CD4-positive, alpha-beta T cell treated with Interleukin-17A for 1 hour (primary cell): ENCODE results near the gene PALLD.

Source experiments
- DNase-seq: peaks from one replicate; pipeline ENCODE4 v3.0.0-alpha.2; 2020

The PALLD gene

DNA sequence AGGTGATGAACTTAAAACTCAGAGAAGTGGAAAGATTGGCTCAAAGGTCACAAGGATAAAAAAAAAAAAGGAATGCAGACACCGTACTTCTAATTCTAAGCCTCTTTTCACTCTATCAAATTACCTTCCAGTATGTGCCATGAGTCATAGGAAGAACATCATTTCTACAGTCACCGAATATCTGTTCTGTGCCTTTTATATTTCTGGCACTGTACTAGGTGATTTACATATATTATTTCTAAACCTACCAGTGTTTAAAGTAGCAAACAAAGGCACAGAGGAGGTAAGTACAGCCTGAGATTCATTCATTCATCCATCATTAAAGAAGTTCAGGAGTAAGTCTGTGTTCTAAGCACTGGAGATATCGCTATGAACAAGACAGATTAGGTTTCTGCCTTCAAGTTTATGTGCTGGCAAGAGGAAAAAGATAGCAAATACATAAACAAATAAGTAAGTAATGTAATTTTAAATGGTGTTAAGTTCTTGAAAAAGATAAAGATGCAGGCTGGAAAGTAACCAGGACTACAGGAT, 65.3 kb downstream of the PALLD start:
- DNase-seq: no peak

DNA sequence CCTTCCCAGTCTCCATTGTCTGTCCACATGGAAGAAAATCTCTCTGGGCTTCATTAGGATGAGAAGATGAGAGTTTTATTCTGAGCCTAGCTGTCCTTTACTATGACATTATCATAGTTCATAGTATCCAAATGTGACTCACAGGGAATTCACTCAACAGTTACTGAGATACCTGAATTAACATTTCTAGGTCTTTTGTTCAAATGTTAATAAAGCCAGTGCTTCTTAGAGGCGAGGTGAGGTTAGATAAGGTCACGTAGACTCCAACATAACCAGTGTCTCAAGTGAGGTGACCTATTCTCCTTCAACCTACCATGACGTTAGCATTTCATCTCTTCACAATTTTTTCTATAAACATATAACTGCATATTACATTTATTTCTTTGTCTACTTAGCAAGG, 67.2 kb downstream of the PALLD start:
- DNase-seq: no peak

- DNase-seq: no peak
Measured at GRCh38 chr4:168565130-168565529, 68.3 kb downstream of the PALLD start.

GRCh38 chr4:168566726-168567125, 69.9 kb downstream of the PALLD start:
- no peak for DNase-seq

DNA sequence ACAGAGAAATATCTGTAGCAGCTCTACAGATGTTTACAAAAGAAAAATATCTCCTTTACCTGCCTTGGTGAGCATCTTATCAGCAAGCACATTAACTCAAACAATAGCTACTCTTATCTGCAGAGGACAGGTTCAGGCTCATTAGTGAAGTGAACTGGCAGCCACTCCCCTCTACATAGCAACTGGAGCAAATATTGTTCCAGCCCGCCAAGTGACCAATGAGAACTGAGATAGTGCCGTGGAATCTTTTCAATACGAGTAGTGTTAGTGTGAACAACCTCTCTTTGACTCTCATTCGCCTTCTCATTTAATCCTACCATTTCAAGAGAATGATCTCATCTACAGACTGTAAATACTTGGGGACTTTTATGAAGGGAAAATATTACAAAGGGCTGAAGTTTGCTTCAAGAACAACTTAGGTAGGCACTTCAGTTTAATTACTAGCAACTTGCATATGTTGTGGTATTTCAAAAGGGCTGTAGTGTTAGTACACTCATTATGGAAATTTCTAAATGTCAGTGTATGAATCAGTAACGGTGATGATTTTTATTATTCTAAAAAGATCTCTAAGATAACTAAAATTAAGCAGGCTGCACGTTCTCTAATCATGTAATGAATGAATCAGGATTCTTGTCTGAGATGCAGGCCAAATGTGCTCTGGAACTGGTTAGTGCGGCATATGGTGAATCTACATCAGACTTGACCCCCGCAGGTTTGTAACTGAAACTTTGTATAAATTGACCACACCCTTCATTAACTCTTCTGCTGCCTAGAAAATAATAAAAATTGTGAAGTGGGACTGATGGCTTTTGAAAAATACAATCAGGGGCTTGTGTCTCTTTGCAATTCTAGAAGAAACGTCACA, 72.4 kb downstream of the PALLD start:
- DNase-seq: no peak

GRCh38 chr4:168569931-168570276, 73.1 kb downstream of the PALLD start:
- no peak for DNase-seq

DNA sequence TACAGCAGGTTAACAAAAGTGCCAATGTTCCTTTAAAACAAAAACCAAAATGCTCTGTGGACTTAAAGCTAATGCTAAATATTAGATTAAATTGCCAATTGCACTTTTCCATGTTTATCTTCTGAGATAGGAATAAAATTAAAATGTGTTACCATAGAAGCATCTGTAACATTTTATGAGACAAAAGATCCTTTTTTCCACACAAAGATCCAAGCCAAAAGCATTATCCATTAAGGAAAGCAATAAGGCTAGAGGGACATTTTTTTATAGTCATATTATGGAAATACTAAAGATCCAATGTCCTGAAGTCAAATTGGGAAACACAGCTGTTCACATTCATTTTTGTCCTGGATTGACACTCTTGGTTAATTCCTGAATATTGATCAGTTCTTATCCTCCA, 73.6 kb downstream of the PALLD start:
- DNase-seq: no peak

DNA sequence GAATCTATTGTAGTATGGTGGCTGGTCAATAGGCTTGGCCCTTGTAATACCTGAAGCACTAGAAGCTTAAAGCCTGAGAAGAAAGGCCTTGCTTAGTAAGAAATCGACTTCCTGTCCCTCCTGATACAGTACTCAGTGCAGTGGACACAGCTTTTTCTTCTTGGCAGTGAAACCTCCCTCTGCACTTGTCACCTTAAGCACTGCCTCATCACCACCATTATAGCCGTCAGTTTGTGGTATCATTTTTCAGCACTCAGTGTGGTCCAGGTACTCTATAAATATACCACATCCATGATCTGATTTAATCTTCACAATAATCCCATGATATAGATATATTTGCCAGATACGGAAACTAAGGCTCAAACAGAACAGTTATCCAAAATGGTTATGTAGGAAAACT, 75.2 kb downstream of the PALLD start:
- no peak for DNase-seq

GRCh38 chr4:168573870-168574269, 77.0 kb downstream of the PALLD start:
- DNase-seq: no peak

GRCh38 chr4:168574581-168575295, 77.9 kb downstream of the PALLD start:
- DNase-seq: no peak

DNA sequence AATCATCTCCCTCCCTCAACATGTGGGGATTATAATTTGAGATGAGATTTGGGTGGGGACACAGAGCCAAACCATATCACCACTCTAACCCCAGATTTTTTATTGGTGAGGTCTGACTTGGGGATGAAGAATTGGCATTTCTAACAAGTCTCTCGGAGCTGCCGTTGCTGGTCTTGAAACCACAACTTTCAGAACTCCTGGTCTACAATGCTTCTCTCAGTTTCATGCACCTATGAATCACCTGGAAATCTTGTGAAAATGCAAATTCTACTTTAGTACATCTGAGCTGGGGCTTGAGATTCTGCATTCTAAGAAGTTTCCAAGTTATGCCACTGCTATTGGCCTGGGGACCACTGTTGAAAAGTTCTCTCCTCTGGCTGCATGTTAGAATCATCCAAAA, 78.6 kb downstream of the PALLD start:
- no peak for DNase-seq

- no peak for DNase-seq
Measured at GRCh38 chr4:168577624-168578023, 80.8 kb downstream of the PALLD start.

- DNase-seq: no peak
Measured at GRCh38 chr4:168580228-168580627, 83.4 kb downstream of the PALLD start.

GRCh38 chr4:168584321-168584771, 87.5 kb downstream of the PALLD start:
- no peak for DNase-seq

GRCh38 chr4:168585168-168586091, 88.6 kb downstream of the PALLD start:
- no peak for DNase-seq

DNA sequence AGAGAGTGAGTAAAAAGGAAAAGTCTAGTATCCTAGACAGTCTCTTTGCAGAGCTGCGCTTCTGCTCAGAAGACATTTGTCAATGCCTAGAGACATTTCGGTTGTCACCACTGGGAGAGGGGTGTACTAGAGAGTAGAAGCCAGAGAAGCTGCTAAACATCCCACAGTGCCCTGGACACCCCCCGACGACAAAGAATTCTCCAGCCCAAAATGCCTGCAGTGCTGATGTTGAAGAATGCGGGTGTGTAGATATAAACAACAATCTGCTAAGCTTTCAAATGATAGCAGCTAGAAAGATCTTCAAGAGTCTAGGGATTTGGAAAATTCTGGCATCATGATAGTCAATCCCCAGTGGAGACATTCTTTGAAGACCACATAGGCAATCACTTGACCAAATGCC, 90.1 kb downstream of the PALLD start:
- DNase-seq: no peak

- no peak for DNase-seq
Measured at GRCh38 chr4:168587411-168588125, 90.7 kb downstream of the PALLD start.

DNA sequence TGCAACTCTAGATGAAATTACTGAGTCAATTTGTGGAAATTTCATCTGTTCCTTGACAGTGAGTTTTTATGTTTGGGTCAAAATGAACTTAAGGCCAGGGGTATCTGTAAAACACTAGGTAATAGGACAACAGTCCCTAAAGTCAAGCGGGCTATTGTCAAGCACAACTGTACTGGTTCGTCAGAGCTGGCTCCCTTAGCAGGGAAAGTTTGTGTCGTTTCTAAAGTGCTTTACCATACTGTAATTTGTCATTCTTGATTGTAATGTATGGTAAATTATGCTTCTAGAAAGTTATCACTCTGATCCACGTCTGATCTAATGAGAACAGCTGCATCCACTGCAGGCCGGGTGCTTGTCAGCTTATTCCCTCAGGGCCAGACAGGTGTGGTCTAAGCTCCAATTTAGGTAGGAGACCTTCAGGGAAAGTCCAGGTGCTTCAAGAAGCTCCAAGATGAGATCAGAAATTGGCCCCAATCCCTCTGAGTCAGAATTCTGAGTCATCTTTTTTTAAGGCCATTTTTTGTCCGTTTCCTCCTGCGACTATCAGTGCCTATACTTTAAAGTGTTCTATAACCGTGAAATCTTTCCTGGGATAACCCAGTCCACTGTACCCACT, 92.2 kb downstream of the PALLD start:
- DNase-seq: no peak

DNA sequence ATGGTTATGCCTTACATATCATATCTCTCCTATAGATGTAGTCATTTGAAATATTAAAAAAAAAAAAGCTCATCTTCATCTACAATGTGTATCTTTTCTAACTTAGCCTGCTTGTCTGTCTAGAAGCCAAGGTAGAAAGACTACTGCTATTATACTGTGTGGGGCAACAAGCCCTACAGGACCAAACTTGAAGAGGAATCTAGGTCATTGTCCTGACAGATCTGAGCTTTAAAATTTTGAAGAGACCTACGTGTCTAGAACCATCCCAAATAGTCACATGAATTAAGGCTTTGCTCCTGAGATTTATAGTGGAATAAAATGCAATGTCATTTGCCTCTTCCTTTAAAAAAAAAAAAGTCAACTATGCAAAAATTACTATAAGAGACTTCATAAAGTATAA, 95.8 kb downstream of the PALLD start:
- DNase-seq: no peak

DNA sequence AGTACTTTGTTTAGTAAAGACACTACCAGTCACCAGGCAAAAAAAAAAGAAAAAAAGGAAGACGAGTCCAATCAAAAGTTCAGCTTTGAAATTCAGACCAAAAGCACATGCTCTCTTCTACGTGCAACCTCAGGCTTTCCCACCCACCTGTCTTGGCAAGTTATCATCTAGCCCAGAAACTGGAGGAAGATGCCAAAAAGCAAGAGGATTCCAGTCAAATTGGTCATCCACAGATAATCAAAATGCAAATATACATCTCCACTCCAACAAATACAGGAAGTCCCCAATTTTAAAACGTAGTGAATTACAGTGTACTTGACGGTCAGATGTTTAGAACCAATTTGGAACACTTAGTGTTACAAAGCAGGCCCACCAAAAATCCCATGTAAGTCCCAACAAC, 96.5 kb downstream of the PALLD start:
- no peak for DNase-seq

GRCh38 chr4:168594121-168594520, 97.3 kb downstream of the PALLD start:
- DNase-seq: no peak

- DNase-seq: no peak
Measured at GRCh38 chr4:168598191-168598590, 101.3 kb downstream of the PALLD start.
